HCT116 (cell line): ENCODE data around the gene FNBP1.

Experiments
- ATF3 ChIP-seq: IDR thresholded peaks from 2 replicates; pipeline ENCODE4 v1.6.1; 2012
- CTCF ChIP-seq, 3 experiments: fragments of 200-600 bp in 1 of 3; sonication (generic) in 1 of 3; IDR thresholded peaks in 2 of 3; conservative IDR thresholded peaks in 1 of 3; 2 replicates each; pipeline ENCODE4 v1.5.1; 2012 to 2017; ENCODE audit warnings: low read depth in 2 of 3, low read length in 2 of 3, antibody characterized with exemption in 1 of 3, borderline replicate concordance in 1 of 3, control low read depth in 1 of 3, mild to moderate bottlenecking in 1 of 3, mixed read lengths in 1 of 3, mixed run types in 1 of 3, moderate library complexity in 1 of 3; ENCODE audit not compliant: insufficient read depth in 1 of 3
- ELF1 ChIP-seq: IDR thresholded peaks from 2 replicates; pipeline ENCODE4 v1.6.1; 2012; ENCODE audit warnings: low read depth, borderline replicate concordance
- EZH2 ChIP-seq: fragments of 200-600 bp; sonication (generic); IDR thresholded peaks from 2 replicates; pipeline ENCODE4 v1.6.1; 2017; ENCODE audit warnings: antibody characterized with exemption, mixed run types
- EZH2phosphoT487 ChIP-seq: fragments of 200-600 bp; IDR thresholded peaks from 2 replicates; pipeline ENCODE4 v1.6.1; 2018; ENCODE audit warnings: antibody characterized with exemption, borderline replicate concordance
- JUND ChIP-seq: IDR thresholded peaks from 2 replicates; pipeline ENCODE4 v1.6.1; 2012
- MAX ChIP-seq: IDR thresholded peaks from 2 replicates; pipeline ENCODE4 v1.6.1; 2012
- RAD21 ChIP-seq: IDR thresholded peaks from 2 replicates; pipeline ENCODE4 v1.6.1; 2012; ENCODE audit warnings: low read depth, mild to moderate bottlenecking
- REST ChIP-seq: IDR thresholded peaks from 2 replicates; pipeline ENCODE4 v1.6.1; 2012; ENCODE audit warnings: low read depth
- SP1 ChIP-seq: IDR thresholded peaks from 2 replicates; pipeline ENCODE4 v1.6.1; 2012; ENCODE audit warnings: low read depth
- YY1 ChIP-seq: IDR thresholded peaks from 2 replicates; pipeline ENCODE4 v1.6.1; 2011; ENCODE audit warnings: low read length, low read depth, moderate library complexity, mild to moderate bottlenecking; ENCODE audit not compliant: insufficient replicate concordance; ENCODE audit errors: extremely low read depth

GRCh38 chr9:129899620-129900019 is 143.4 kb downstream of the FNBP1 start:
- no peak for TF ChIP-seq CTCF (IDR thresholded peaks at IDR 0.05 in 2 of 3, conservative IDR thresholded peaks at IDR 0.05 in 1 of 3; ENCODE audit: borderline replicate concordance in 1 of 3, insufficient read depth in 1 of 3, low read depth in 2 of 3, low read length in 2 of 3)
- TF ChIP-seq EZH2: no peak
- TF ChIP-seq JUND: no peak
- TF ChIP-seq RAD21: no peak
- TF ChIP-seq EZH2phosphoT487: no peak
- no peak for TF ChIP-seq YY1
- TF ChIP-seq MAX: no peak
- no peak for TF ChIP-seq ATF3
- TF ChIP-seq ELF1: no peak
- no peak for TF ChIP-seq REST
- TF ChIP-seq SP1: no peak
